Head of caudate nucleus (tissue), 42 donors: ENCODE results near the gene PCDHA7.

Experiments
- DNase-seq, 42 donors: peaks; one replicate each; pipeline versions ENCODE4 v3.0.0 to v3.0.0-alpha.2; 2020 to 2021; ENCODE audit warnings: mixed read lengths in 7 of 42
- intact Hi-C: fragments of 100-400 bp; cut with DNase I; formaldehyde crosslinking; loops from one replicate; pipeline ENCODE4 v1.15.0; 2022

The PCDHA7 gene

DNA sequence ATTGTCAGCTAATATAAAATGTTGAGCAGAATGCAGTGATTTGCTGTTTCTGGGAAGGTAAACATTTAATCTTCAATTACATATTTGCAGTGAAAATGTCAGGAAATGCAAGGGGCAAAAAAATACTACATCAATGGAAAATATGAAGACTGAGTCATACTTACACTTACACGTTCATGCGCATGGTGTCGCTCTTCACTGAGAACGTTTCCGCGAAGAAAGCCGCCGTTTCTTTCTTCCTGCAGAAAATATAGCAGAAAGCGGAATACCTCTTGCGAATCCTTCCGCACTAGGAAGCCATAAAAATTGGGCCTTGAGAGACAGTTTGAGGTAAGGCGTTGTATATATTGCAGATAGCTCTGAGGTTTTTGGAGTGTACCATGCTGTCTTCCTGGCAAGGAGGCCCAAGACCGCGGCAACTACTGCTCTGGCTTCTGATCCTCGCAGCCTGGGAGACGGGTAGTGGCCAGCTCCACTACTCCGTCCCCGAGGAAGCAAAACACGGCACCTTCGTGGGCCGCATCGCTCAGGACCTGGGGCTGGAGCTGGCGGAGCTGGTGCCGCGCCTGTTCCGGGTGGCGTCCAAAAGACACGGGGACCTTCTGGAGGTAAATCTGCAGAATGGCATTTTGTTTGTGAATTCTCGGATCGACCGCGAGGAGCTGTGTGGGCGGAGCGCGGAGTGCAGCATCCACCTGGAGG is 48.0 kb downstream of the PCDHA7 start, which contains the start of gene PCDHA13:
TSS of gene PCDHA13 (plus strand) at position 236 of the 702 bp plus-strand sequence. CDS start at position 381, 145 bp downstream.
- peak in 6 of 42 donors; percentile 29 to 70 (median 44) for DNase-seq
- intact Hi-C loops = loop anchor here (5.0 kb wide), 1 partner anchor 160 kb away; no protein-coding TSS in a partner anchor

DNA sequence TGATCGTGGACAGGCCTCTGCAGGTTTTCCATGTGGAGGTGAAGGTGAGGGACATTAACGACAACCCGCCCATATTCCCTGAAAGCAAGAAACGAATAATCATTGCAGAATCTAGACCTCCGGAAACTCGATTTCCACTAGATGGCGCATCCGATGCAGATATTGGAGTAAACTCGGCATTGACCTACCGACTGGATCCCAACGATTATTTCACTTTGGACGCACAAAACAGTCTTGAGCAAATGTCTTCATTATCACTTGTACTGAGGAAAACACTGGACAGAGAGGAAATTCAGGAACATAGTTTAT is 48.5 kb downstream of the PCDHA7 start:
- intact Hi-C loops = loop anchor here (5.0 kb wide), 1 partner anchor 160 kb away; no protein-coding TSS in a partner anchor
- peak in 16 of 42 donors; percentile 4 to 79 (median 31) for DNase-seq

DNA sequence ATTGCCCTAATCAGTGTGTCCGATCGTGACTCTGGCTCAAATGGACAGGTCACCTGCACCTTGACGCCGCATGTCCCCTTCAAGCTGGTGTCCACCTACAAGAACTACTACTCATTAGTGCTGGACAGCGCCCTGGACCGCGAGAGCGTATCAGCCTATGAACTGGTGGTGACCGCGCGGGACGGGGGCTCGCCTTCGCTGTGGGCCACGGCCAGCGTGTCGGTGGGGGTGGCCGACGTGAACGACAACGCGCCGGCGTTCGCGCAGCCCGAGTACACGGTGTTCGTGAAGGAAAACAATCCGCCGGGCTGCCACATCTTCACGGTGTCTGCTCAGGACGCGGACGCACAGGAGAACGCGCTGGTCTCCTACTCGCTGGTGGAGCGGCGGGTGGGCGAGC is 49.3 kb downstream of the PCDHA7 start:
- intact Hi-C loops = loop anchor here (5.0 kb wide), 1 partner anchor 159 kb away; no protein-coding TSS in a partner anchor
- no peak for DNase-seq

DNA sequence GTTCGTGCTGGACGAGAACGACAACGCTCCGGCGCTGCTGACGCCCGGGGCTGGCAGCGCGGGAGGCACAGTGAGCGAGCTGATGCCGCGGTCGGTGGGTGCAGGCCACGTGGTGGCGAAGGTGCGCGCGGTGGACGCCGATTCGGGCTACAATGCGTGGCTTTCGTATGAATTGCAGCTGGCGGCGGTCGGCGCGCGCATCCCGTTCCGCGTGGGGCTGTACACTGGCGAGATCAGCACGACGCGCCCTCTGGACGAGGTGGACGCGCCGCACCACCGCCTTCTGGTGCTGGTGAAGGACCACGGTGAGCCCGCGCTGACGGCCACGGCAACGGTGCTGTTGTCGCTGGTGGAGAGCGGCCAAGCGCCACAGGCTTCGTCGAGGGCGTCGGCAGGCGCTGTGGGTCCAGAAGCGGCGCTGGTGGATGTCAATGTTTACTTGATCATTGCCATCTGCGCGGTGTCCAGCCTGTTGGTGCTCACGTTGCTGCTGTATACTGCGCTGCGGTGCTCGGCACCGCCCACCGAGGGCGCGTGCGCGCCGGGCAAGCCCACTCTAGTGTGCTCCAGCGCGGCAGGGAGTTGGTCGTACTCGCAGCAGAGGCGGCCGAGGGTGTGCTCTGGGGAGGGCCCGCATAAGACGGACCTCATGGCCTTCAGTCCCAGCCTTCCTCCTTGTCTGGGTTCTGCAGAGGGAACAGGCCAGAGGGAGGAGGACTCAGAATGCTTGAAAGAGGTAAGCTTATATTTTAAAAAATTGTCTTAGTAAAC is 50.0 kb downstream of the PCDHA7 start:
- intact Hi-C loops = loop anchor here (5.0 kb wide), 1 partner anchor 158 kb away; no protein-coding TSS in a partner anchor
- DNase-seq = no peak
